Spinal cord (tissue), 10 donors: Measurements from ENCODE around the gene LSAMP. TPM values are rescaled to one million over a fixed set of nuclear protein-coding genes. Genes with fewer than 3 reads are reported as not detected.
A peak's percentile ranks its signal among the peaks of the same experiment; 100 is the strongest.
"Not testable (repeated sequence)": the region's sequence is repeated elsewhere in the genome, so short reads cannot be mapped to it uniquely, and the experiment has no call there.

Experiments
- DNase-seq, 6 donors: peaks; one replicate each; pipeline versions ENCODE4 v3.0.0 to v3.0.0-alpha.2; 2013 to 2015; ENCODE audit warnings: low spot score in 6 of 6, low read depth in 4 of 6
- H3K27ac ChIP-seq: one replicate; pipeline ENCODE4 v1.5.1; 2013; ENCODE audit warnings: low read depth, low read length, control low read depth
- H3K27me3 ChIP-seq: one replicate; pipeline ENCODE4 v1.6.1; 2013; ENCODE audit warnings: low read length; ENCODE audit not compliant: control insufficient read depth, insufficient read depth
- H3K36me3 ChIP-seq: one replicate; pipeline ENCODE4 v1.6.1; 2013; ENCODE audit warnings: low read length; ENCODE audit not compliant: control insufficient read depth, insufficient read depth
- H3K4me1 ChIP-seq: one replicate; pipeline ENCODE4 v1.6.1; 2013; ENCODE audit warnings: low read length; ENCODE audit not compliant: control insufficient read depth, insufficient read depth
- H3K4me3 ChIP-seq: one replicate; pipeline ENCODE4 v1.5.1; 2013; ENCODE audit warnings: low read depth, low read length, control low read depth
- H3K9me3 ChIP-seq: one replicate; pipeline ENCODE4 v1.6.1; 2013; ENCODE audit warnings: low read length; ENCODE audit not compliant: control insufficient read depth, insufficient read depth
- WGBS: methylation state at CpG from one replicate; pipeline ENCODE4 v1.1.5; 2013; ENCODE audit warnings: missing lambda C conversion rate; ENCODE audit not compliant: insufficient coverage; 5-methylcytosine and 5-hydroxymethylcytosine counted together
- polyA plus RNA-seq, 2 donors: library from polyadenylated mRNA; unstranded; fragments of 120-200 nt; gene quantifications; one replicate each; pipeline ENCODE4 v1.2.1, GENCODE V29; 2013; ENCODE audit not compliant: insufficient read length in 2 of 2
- total RNA-seq, 2 donors: library from RNA; depleted of rRNA in 1 of 2; stranded (reverse); fragments of 120-200 nt in 1 of 2; fragments of >200 nt in 1 of 2; gene quantifications; one replicate each; pipeline versions ENCODE4 v1.2.3 to v1.2.4, GENCODE V29; 2013 to 2014
- donor health status: healthy.

LSAMP gene
- total and polyA plus RNA-seq, 4 donors: 69.4 to 174 (median 108) TPM

DNA sequence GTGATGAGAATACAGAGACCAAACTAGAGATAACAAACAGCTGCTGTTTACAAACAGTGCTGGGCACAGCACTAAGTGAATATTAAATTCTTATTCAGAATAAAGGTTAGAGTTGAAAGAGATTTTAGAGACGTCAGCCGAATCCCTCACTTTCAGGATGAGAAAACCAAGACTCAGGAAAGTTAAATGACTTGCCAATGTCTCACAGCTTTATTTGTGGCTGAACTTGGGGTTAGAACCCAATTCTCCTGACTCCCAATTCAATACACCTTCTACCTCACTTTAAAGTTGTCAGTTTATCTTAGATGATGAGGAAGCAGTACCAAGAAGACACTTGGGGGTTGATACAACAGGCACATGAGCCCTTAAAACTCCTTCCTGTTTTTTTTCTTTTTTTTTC, 641.1 kb downstream of the LSAMP start:
- Histone ChIP-seq H3K9me3 (no peaks in the 10 kb centered on the region), H3K27me3 (no peaks in the 10 kb centered on the region), H3K36me3 (peaks cover 2% of the 10 kb centered on the region), H3K27ac (no peak overlapping the region), H3K4me1 (no peaks in the 10 kb centered on the region), H3K4me3 (no peak overlapping the region)
- WGBS: no CpG with 5 or more reads among the region's 2 CpGs
- DNase-seq: no peak

DNA sequence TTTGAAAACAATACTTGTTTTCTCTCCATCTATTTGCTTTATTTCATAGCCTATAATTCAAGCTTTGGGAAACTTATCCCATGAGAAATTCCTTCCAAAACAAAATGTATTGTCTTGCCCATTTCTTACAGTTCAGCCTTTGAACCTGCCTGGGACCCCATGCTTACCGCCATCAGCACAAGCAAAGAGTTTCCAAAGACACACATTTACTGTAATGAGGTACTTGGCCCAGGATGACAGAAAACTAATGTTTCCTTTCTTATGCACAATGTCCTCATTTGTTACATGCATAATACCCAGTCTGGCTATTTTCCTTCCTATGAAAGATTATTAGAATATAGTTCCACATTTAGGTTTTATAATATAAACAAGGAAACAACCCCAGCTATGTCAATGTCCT, 641.6 kb downstream of the LSAMP start:
- Histone ChIP-seq H3K27ac (no peak overlapping the region), H3K36me3 (no peaks in the 10 kb centered on the region), H3K4me1 (no peaks in the 10 kb centered on the region), H3K27me3 (no peaks in the 10 kb centered on the region), H3K4me3 (no peak overlapping the region), H3K9me3 (no peaks in the 10 kb centered on the region)
- WGBS: 57% methylated on average over 1 of the region's 1 CpG
- no peak for DNase-seq

DNA sequence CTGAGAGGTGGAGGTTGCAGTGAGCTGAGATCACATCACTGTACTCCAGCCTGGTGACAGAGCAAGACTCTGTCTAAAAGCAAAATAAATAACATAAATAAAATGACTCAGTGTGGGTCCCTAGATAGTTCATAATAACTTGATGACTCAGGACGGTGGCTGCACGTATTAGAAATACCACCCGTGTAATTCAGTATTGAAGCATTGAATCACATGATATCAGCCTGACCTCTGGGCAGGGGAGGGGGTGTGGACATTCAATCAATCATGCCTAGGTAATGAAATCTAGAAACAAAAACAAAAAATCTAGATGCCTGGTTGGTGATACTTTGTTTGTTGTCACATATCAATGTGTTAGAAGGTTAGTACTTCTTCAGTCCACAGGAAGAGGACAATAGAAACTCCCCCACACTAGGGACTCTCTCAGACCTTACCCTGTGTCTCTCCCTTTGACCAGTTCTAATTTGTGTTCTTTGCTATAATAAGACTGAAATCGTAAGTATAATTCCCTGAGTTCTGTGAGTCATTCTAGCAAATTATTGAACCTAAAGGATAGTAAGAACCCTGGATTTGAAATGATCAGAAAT, 644.7 kb downstream of the LSAMP start:
- no peak for DNase-seq
- no peak overlapping the region for H3K27ac ChIP-seq
- H3K4me1 ChIP-seq: no peaks in the 10 kb centered on the region
- no peak overlapping the region for H3K4me3 ChIP-seq
- WGBS: 72% methylated on average over 4 of the region's 4 CpGs
- H3K36me3 ChIP-seq: no peaks in the 10 kb centered on the region
- H3K9me3 ChIP-seq: no peaks in the 10 kb centered on the region
- no peaks in the 10 kb centered on the region for H3K27me3 ChIP-seq

DNA sequence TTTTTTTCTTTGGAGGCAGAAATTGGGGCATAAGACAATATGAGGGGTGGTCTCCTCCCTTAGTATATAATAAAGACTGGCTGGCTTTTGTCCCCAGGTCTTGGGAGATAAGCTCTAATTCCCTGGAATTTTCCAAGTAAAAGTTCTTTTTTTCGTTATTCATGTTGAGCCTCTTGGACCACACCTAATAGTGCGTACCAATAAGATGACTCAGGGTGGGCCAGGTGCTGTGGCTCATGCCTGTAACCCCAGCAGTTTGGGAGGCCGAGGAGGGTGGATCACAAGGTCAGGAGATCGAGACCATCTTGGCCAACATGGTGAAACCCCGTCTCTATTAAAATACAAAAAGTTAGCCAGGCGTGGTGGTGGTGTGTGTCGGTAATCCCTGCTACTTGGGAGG, 645.2 kb downstream of the LSAMP start:
- 90% methylated on average over 5 of the region's 7 CpGs for WGBS
- H3K27ac ChIP-seq, H3K4me1 ChIP-seq, H3K36me3 ChIP-seq, H3K27me3 ChIP-seq, H3K9me3 ChIP-seq, H3K4me3 ChIP-seq, DNase-seq: not testable (repeated sequence)

DNA sequence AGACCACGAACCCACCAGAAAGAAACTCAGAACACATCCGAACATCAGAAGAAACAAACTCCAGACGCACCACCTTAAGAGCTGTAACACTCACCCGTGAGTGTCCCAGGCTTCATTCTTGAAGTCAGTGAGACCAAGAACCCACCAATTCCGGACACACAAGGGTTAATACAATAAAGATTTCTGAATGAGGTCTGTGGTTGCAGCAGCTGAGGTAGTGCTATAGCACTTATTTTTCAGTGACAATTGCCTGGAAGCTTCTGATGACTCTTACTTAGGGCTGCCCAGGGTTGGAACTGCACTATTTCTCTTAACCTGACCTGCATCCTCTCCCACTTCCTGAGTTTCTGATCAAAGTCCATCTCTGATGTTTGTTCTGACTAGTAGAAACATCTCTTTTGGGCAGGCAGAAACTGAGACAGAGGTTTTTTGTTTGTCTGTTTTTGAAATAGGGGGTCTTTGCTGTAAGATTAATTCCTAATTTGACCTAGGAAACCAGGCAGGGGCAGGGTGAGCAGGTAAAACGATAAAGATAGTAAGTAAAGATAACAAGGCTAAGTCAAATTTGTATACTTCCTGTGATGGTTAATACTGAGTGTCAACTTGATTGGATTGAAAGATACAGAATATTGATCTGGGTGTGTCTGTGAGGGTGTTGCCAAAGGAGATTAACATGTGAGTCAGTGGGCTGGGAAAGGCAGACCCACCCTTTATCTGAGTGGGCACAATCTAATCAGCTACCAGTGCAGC, 652.9 kb downstream of the LSAMP start:
- Histone ChIP-seq H3K9me3 (no peaks in the 10 kb centered on the region), H3K4me3 (no peak overlapping the region), H3K4me1 (no peaks in the 10 kb centered on the region), H3K36me3 (no peaks in the 10 kb centered on the region), H3K27me3 (no peaks in the 10 kb centered on the region), H3K27ac (no peak overlapping the region)
- no peak for DNase-seq
- 59% methylated on average over 3 of the region's 6 CpGs for WGBS

DNA sequence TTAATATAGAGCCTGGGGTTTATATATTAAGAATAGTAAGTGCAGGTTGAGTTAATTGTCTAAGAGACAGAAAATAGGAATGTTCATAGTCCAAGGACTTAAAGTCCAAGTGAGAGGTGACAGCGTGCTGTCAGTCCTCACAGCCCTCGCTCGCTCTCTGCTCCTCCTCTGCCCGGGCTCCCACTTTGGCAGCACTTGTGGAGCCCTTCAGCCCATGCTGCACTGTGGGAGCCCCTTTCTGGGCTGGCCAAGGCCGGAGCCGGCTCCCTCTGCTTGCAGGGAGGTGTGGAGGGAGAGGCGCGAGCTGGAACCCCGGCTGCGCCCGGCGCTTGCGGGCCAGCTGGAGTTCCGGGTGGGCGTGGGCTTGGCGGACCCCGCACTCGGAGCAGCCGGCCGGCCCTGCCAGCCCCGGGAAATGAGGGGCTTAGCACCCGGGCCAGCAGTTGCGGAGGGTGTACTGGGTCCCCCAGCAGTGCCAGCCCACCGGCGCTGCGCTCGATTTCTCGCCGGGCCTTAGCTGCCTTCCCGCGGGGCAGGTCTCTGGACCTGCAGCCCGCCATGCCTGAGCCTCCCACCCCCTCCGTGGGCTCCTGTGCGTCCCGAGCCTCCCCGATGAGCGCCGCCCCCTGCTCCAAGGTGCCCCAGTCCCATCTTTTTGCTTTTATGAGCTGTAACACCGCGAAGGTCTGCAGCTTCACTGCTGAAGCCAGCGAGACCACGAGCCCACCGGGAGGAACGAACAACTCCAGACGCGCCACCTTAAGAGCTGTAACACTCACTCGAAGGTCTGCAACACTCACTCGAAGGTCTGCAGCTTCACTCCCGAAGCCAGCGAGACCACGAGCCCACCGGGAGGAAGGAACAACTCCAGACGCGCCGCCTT, 653.8 kb downstream of the LSAMP start:
- not testable (repeated sequence) for H3K36me3 ChIP-seq, H3K27me3 ChIP-seq, H3K4me1 ChIP-seq, H3K4me3 ChIP-seq, H3K27ac ChIP-seq, DNase-seq, H3K9me3 ChIP-seq
- 94% methylated on average over 41 of the region's 55 CpGs for WGBS

DNA sequence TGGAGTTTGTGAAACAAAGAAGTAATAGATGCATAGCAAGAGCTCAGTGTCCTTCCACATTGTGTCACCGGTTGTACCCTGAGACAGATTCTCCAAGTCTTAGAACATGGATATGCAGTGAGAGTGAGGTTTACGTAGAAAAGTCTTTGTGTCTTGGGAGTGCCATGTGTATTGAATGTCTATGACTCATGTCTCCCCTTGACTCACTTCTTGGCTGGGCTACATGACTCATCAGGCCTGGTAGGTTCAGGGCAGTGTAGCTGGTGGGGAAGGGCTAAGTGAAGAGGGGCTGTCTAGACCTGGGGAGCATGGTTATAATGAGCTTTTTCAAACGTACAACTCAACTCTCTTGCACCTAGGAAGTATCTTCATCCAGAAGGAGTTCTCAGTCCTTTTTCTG, 654.5 kb downstream of the LSAMP start:
- no peak overlapping the region for H3K4me3 ChIP-seq
- no peaks in the 10 kb centered on the region for H3K27me3 ChIP-seq
- H3K9me3 ChIP-seq: no peaks in the 10 kb centered on the region
- H3K4me1 ChIP-seq: no peaks in the 10 kb centered on the region
- H3K27ac ChIP-seq: no peak overlapping the region
- 90% methylated on average over 1 of the region's 3 CpGs for WGBS
- H3K36me3 ChIP-seq: no peaks in the 10 kb centered on the region
- DNase-seq: no peak

DNA sequence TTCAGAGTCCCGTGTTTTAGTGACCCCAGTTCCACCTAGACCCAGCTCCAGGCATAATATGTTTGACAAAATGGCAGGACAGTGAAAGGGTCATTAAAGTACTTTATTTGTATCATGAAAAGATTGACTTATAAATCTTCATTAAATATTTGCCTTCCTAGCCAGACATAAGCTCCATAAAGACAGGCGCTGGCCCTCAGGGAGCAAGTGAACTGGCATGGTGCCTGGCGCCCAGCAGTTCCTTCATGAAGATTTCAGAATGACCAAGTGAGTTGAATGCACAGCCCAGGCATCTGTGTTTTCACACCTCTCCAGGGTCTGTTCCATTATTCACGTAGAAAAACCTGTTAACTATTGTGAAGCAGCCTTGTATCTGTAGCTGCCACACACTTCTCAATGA, 655.8 kb downstream of the LSAMP start:
- H3K27me3 ChIP-seq: no peaks in the 10 kb centered on the region
- H3K4me1 ChIP-seq: no peaks in the 10 kb centered on the region
- no peak overlapping the region for H3K4me3 ChIP-seq
- H3K9me3 ChIP-seq: no peaks in the 10 kb centered on the region
- 75% methylated on average over 3 of the region's 4 CpGs for WGBS
- DNase-seq: no peak
- no peak overlapping the region for H3K27ac ChIP-seq
- no peaks in the 10 kb centered on the region for H3K36me3 ChIP-seq

DNA sequence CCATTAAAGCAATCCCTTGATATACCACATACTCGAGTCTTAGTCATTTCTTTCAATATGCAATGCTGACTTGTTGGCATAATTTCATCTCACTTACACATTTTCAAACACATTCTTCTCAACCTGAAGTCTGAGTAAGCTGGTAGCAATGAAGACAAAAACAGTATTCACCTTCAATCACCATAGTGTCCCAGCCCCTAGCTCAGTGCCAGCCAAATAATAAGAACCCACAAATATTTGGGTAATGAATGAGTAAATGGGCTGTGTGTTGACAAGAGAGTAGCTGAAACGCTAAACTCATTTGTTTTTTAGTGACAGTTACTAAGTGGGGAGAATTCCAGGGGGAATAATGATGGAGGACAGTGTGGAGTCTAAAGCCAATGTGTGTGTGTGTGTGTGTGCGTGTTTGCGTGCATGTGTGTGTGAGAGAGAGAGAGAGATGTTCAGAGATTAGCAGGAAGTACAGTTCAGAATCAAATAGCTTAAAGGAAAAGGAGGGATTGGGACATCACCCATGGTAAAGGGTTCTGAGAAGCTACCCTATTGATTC, 656.3 kb downstream of the LSAMP start:
- no peaks in the 10 kb centered on the region for H3K4me1 ChIP-seq
- no peak overlapping the region for H3K4me3 ChIP-seq
- H3K27ac ChIP-seq: no peak overlapping the region
- H3K36me3 ChIP-seq: no peaks in the 10 kb centered on the region
- H3K27me3 ChIP-seq: no peaks in the 10 kb centered on the region
- peak in 1 of 6 donors; percentile 22 for DNase-seq
- WGBS: 68% methylated on average over 4 of the region's 4 CpGs
- H3K9me3 ChIP-seq: no peaks in the 10 kb centered on the region
